Stomach (tissue), 4 donors: ENCODE measurements around the gene CACNA2D2.

ENCODE experiments used
- EP300 ChIP-seq: sonication (generic); formaldehyde crosslinking; IDR thresholded peaks from one replicate; pipeline ENCODE4 v1.6.1; 2017; ENCODE audit warnings: antibody characterized with exemption
- TF ChIP-seq, protein P1 (sequence below), 7 experiments: fragments of 450-650 bp in 4 of 7; fragments of 200-600 bp in 3 of 7; sonication (generic) in 3 of 7; IDR thresholded peaks; one replicate each; pipeline ENCODE4 v1.5.1; 2016 to 2019; ENCODE audit warnings: antibody characterized with exemption in 7 of 7, control low read depth in 2 of 7, mild to moderate bottlenecking in 1 of 7

DNA sequence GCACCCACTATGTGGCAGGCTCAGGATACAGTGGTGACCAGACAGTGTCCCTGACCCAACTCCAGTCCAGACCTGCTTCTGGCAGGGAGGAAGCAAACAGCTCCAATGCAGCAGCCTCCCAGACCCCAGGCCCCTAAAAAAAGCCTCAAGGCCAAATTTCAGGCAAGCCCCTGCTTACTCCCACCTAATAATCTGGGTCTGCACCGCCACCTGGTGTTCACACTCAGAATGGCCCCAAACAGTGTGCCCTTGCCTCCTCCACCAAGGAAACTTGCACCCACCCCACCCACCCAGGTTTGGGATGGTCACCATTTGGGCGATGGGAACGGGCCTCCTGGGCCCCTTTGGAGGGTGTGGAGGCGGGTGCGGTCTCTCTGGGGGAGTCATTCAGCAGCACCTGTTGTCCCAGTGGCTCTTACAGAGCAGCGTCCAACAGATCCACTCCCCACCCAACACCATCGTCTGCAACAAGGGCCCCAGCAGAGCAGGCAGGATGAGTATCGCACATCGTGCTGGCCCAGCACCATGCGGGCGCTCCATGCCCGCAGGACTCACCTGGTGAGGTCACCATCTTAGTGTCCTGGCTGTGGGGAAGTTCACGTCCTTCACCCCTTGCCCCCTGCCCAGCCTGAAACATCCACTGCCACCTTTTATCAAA lies 46.8 kb upstream of the CACNA2D2 start:
- TF ChIP-seq EP300: no peak
- TF ChIP-seq, protein P1, sequence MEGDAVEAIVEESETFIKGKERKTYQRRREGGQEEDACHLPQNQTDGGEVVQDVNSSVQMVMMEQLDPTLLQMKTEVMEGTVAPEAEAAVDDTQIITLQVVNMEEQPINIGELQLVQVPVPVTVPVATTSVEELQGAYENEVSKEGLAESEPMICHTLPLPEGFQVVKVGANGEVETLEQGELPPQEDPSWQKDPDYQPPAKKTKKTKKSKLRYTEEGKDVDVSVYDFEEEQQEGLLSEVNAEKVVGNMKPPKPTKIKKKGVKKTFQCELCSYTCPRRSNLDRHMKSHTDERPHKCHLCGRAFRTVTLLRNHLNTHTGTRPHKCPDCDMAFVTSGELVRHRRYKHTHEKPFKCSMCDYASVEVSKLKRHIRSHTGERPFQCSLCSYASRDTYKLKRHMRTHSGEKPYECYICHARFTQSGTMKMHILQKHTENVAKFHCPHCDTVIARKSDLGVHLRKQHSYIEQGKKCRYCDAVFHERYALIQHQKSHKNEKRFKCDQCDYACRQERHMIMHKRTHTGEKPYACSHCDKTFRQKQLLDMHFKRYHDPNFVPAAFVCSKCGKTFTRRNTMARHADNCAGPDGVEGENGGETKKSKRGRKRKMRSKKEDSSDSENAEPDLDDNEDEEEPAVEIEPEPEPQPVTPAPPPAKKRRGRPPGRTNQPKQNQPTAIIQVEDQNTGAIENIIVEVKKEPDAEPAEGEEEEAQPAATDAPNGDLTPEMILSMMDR (IDR thresholded peaks at IDR 0.05): peak in 5 of 7 experiments; percentile 27 to 88 (median 68)
